BE2C (cell line): ENCODE data around the gene UTP20.

Experiments
- DNase-seq: peaks from one replicate; pipeline ENCODE4 v3.0.0-alpha.2; 2020
- H3K27me3 ChIP-seq: fragments of 250-450 bp; sonication (Bioruptor Pico); 2 replicates; pipeline ENCODE4 v1.5.1; 2020; ENCODE audit warnings: mild to moderate bottlenecking
- H3K36me3 ChIP-seq: fragments of 250-450 bp; sonication (Bioruptor Pico); 2 replicates; pipeline ENCODE4 v1.5.1; 2020; ENCODE audit warnings: mild to moderate bottlenecking
- H3K4me1 ChIP-seq: fragments of 250-450 bp; sonication (Bioruptor Pico); 2 replicates; pipeline ENCODE4 v1.5.1; 2020
- H3K4me3 ChIP-seq: 2 replicates; pipeline ENCODE4 v1.5.1; 2011; ENCODE audit warnings: low read depth, low read length
- H3K9me3 ChIP-seq: fragments of 250-450 bp; sonication (Bioruptor Pico); 2 replicates; pipeline ENCODE4 v1.5.1; 2020
- CTCF ChIP-seq: IDR thresholded peaks from 2 replicates; pipeline ENCODE4 v1.5.1; 2012; ENCODE audit warnings: mild to moderate bottlenecking, low read depth, low read length

Gene UTP20

GRCh38 chr12:101343893-101344292, 64.0 kb downstream of the UTP20 start:
- DNase-seq = no peak

GRCh38 chr12:101351682-101352081, 71.8 kb downstream of the UTP20 start:
- H3K4me3 ChIP-seq = no peak overlapping the region
- DNase-seq = no peak
- peaks cover 64% of the 10 kb centered on the region for H3K36me3 ChIP-seq
- H3K9me3 ChIP-seq = no peaks in the 10 kb centered on the region
- no peak for TF ChIP-seq CTCF
- no peaks in the 10 kb centered on the region for H3K27me3 ChIP-seq
- H3K4me1 ChIP-seq = no peaks in the 10 kb centered on the region

More at GRCh38 chr12:101343893-101344292, 64.0 kb downstream of the UTP20 start:
- no peaks in the 10 kb centered on the region for H3K27me3 ChIP-seq
- H3K9me3 ChIP-seq = no peaks in the 10 kb centered on the region
- H3K4me1 ChIP-seq = no peaks in the 10 kb centered on the region
- TF ChIP-seq CTCF = no peak
- H3K4me3 ChIP-seq = no peak overlapping the region
- peaks cover 70% of the 10 kb centered on the region for H3K36me3 ChIP-seq

- DNase-seq = no peak
- Histone ChIP-seq H3K4me1 (no peaks in the 10 kb centered on the region), H3K27me3 (no peaks in the 10 kb centered on the region), H3K4me3 (no peak overlapping the region), H3K9me3 (no peaks in the 10 kb centered on the region), H3K36me3 (peaks cover 64% of the 10 kb centered on the region)
- TF ChIP-seq CTCF = no peak
These were observed 76.9 kb downstream of the UTP20 start for GRCh38 chr12:101356794-101357193.

- Histone ChIP-seq H3K4me1 (no peaks in the 10 kb centered on the region; the same call in 1 of the 2 replicates), H3K4me3 (no peak overlapping the region), H3K27me3 (no peaks in the 10 kb centered on the region), H3K9me3 (no peaks in the 10 kb centered on the region), H3K36me3 (peaks cover 76% of the 10 kb centered on the region)
- TF ChIP-seq CTCF = no peak
- DNase-seq = no peak
These were observed 81.5 kb downstream of the UTP20 start for GRCh38 chr12:101361455-101361854.

- H3K9me3 ChIP-seq = no peaks in the 10 kb centered on the region
- H3K27me3 ChIP-seq = no peaks in the 10 kb centered on the region
- H3K4me1 ChIP-seq = no peaks in the 10 kb centered on the region; the same call in 1 of the 2 replicates
- H3K36me3 ChIP-seq = peaks cover 89% of the 10 kb centered on the region
- TF ChIP-seq CTCF = no peak
- DNase-seq = no peak
- no peak overlapping the region for H3K4me3 ChIP-seq
These were observed 88.1 kb downstream of the UTP20 start for GRCh38 chr12:101368016-101368415.

GRCh38 chr12:101372431-101372830, 92.5 kb downstream of the UTP20 start:
- no peaks in the 10 kb centered on the region for H3K27me3 ChIP-seq
- TF ChIP-seq CTCF = no peak
- DNase-seq = no peak
- H3K4me1 ChIP-seq = no peaks in the 10 kb centered on the region
- H3K36me3 ChIP-seq = peaks cover 80% of the 10 kb centered on the region
- no peaks in the 10 kb centered on the region for H3K9me3 ChIP-seq
- no peak overlapping the region for H3K4me3 ChIP-seq
